ENCODE data around the gene RBM39. TPM values are rescaled to one million over a fixed set of nuclear protein-coding genes. Genes with fewer than 3 reads are reported as not detected.

RBM39 gene
- total and polyA plus RNA-seq, 2 of the 13 experiments (the other 11 are each of a cell fraction or from before 2014, with no cell fraction given): 788 to 920 TPM

GRCh38 chr20:35720165-35721123, 21.6 kb downstream of the RBM39 start (continued):
- no peak for TF ChIP-seq THAP7 (CRISPR knock-in tag; IDR thresholded peaks at IDR 0.05)
- no peak for TF ChIP-seq ZFY (CRISPR knock-in tag; IDR thresholded peaks at IDR 0.05)
- 0 out of 2 replicates have a peak, but pooled peaks have one; percentile 6 for TF ChIP-seq PBX2 (CRISPR knock-in tag; IDR thresholded peaks at IDR 0.05)
- no peak for TF ChIP-seq BHLHE40 (IDR thresholded peaks at IDR 0.05; ENCODE audit: low read length)
- TF ChIP-seq GRHL1 (CRISPR knock-in tag; conservative IDR thresholded peaks at IDR 0.05): no peak
- TF ChIP-seq SRF (IDR thresholded peaks at IDR 0.05; ENCODE audit: low read depth, low read length): no peak
- TF ChIP-seq, protein P1, sequence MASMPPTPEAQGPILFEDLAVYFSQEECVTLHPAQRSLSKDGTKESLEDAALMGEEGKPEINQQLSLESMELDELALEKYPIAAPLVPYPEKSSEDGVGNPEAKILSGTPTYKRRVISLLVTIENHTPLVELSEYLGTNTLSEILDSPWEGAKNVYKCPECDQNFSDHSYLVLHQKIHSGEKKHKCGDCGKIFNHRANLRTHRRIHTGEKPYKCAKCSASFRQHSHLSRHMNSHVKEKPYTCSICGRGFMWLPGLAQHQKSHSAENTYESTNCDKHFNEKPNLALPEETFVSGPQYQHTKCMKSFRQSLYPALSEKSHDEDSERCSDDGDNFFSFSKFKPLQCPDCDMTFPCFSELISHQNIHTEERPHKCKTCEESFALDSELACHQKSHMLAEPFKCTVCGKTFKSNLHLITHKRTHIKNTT (CRISPR knock-in tag; IDR thresholded peaks at IDR 0.05): no peak
- no peak for TF ChIP-seq MED8 (CRISPR knock-in tag; IDR thresholded peaks at IDR 0.05; ENCODE audit: insufficient replicate concordance)
- no peak for TF ChIP-seq NCOA2 (CRISPR knock-in tag; IDR thresholded peaks at IDR 0.05)
- 0 out of 2 replicates have a peak, but pooled peaks have one; percentile 6 for TF ChIP-seq NFYC (CRISPR knock-in tag; IDR thresholded peaks at IDR 0.05)
- TF ChIP-seq ESRRA (CRISPR knock-in tag; IDR thresholded peaks at IDR 0.05; ENCODE audit: low read depth): no peak
- TF ChIP-seq ZNF780A (CRISPR knock-in tag; IDR thresholded peaks at IDR 0.05): no peak
- no peak for TF ChIP-seq FOSL2 (CRISPR knock-in tag; IDR thresholded peaks at IDR 0.05)
- TF ChIP-seq ZNF777 (CRISPR knock-in tag; IDR thresholded peaks at IDR 0.05): no peak
- no peak for TF ChIP-seq ZBTB42 (CRISPR knock-in tag; IDR thresholded peaks at IDR 0.05)
- TF ChIP-seq DZIP1 (CRISPR knock-in tag; IDR thresholded peaks at IDR 0.05): no peak
- no peak for TF ChIP-seq ZNF670 (CRISPR knock-in tag; IDR thresholded peaks at IDR 0.05; ENCODE audit: borderline replicate concordance)
- TF ChIP-seq ZBTB43 (CRISPR knock-in tag; conservative IDR thresholded peaks at IDR 0.05): no peak
- peak; percentile 27 for TF ChIP-seq AGO2 (optimal IDR thresholded peaks at IDR 0.05; ENCODE audit: low read depth, low read length)
